Left lung (tissue), 10 donors: ENCODE data around the gene RAB7B. TPM values are rescaled to one million over a fixed set of nuclear protein-coding genes. Genes with fewer than 3 reads are reported as not detected.

Experiments
- ATAC-seq: fragments of 200-7000 bp; cut with Tn5 transposase; one replicate; pipeline ENCODE4 v1.9.1; 2020; ENCODE audit warnings: moderate library complexity
- DNase-seq, 4 donors: peaks; one replicate each; pipeline ENCODE4 v3.0.0-alpha.2; 2013 to 2020
- H3K27ac ChIP-seq, 2 donors: fragments of 200-600 bp; sonication (generic) in 1 of 2; one replicate each; pipeline versions ENCODE4 v1.5.0 to v1.8.0; 2020 to 2021
- H3K27me3 ChIP-seq, 2 donors: fragments of 200-600 bp; sonication (generic) in 1 of 2; one replicate each; pipeline versions ENCODE4 v1.5.0 to v1.8.0; 2020 to 2021
- H3K36me3 ChIP-seq, 2 donors: fragments of 200-600 bp; sonication (generic) in 1 of 2; one replicate each; pipeline versions ENCODE4 v1.5.0 to v1.8.0; 2020 to 2021
- H3K4me1 ChIP-seq, 2 donors: fragments of 200-600 bp; one replicate each; pipeline ENCODE4 v1.8.0; 2021
- H3K4me3 ChIP-seq, 2 donors: fragments of 200-600 bp; sonication (generic) in 1 of 2; one replicate each; pipeline versions ENCODE4 v1.5.0 to v1.8.0; 2020 to 2021; ENCODE audit warnings: mild to moderate bottlenecking in 1 of 2
- H3K9me3 ChIP-seq, 2 donors: fragments of 200-600 bp; sonication (generic) in 1 of 2; one replicate each; pipeline versions ENCODE4 v1.5.0 to v1.8.0; 2020 to 2021
- intact Hi-C, 2 donors: fragments of 100-400 bp; cut with DNase I; formaldehyde crosslinking; loops; one replicate each; pipeline versions ENCODE4 v1.11.2 to v1.14.2; 2022
- polyA plus RNA-seq, 6 donors: library from polyadenylated mRNA; unstranded; fragments of 120-200 nt; gene quantifications; one replicate each; pipeline ENCODE4 v1.2.1, GENCODE V29; 2013; ENCODE audit not compliant: insufficient read length in 6 of 6
- total RNA-seq, 2 donors: library from RNA; stranded (reverse); fragmentation: NEBNext Ultra II Directional; extraction: Animal tissue kit (Norgen Biotek cat#: 25700); gene quantifications; one replicate each; pipeline ENCODE4 v1.2.1, GENCODE V29; 2021
- TF ChIP-seq, protein P1 (sequence below), 2 donors: fragments of 200-600 bp; sonication (generic) in 1 of 2; IDR thresholded peaks; one replicate each; pipeline versions ENCODE4 v1.5.0 to v1.8.0; 2021; ENCODE audit warnings: antibody characterized with exemption in 2 of 2
- donor health status: DM: no; HTN: yes; CAD: no.
- donor health status: DM: no; HTN: no; CAD: no.

The RAB7B gene
- total and polyA plus RNA-seq, 8 donors = 3.2 to 14.2 (median 4.0) TPM

DNA sequence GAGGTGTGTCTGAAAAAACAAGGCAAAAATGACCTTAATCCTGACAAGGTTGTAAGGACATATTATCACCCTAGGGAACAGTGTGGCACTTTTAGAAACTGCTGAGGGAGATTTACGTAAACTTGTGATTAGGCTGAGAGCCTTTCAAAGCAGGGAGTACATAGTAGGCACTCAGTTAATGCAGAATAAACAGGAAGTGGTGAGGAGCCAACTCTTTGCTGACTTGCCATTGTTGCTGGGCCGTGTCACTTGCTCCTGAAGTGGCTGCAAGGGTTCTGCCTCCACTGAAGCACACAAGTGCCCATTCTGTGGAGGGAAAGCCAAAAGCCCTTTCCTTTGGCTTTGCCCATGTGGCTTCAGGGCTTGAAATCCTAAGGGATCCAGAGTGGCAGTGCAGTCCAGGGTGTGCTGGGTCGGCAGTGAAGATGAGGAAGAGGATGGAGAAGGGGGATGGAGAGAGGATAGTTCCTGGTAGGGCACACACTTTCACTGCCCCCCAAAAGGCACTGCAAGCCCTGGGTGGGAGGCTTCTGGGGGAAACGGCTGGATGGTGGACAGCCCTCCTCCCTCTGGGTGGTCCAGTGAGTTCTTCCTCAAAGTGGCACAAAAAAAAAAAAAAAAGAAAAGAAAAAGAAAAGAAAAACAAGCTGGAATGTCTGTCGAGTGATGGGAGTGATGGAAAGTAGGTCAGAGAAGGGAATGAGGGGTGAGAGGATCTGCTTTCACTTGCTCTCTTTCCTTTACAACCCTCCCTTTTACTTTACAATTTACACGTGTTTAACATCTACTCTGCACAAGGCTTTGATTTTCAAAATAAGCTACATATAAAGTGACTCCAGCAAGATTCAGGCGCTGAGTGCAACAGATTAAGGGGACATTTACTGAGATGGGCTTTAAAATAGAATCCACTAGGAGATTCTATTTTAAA is 36.1 kb upstream of the RAB7B start:
- H3K4me3 ChIP-seq = no peak overlapping the region
- peaks cover 0 to 8% of the 10 kb centered on the region in 2 donors for H3K4me1 ChIP-seq
- intact Hi-C loops = no loop called here
- no peaks in the 10 kb centered on the region for H3K9me3 ChIP-seq
- H3K36me3 ChIP-seq = no peaks in the 10 kb centered on the region
- DNase-seq (no peak), ATAC-seq (peak; percentile 29)
- no peak overlapping the region for H3K27ac ChIP-seq
- TF ChIP-seq, protein P1, sequence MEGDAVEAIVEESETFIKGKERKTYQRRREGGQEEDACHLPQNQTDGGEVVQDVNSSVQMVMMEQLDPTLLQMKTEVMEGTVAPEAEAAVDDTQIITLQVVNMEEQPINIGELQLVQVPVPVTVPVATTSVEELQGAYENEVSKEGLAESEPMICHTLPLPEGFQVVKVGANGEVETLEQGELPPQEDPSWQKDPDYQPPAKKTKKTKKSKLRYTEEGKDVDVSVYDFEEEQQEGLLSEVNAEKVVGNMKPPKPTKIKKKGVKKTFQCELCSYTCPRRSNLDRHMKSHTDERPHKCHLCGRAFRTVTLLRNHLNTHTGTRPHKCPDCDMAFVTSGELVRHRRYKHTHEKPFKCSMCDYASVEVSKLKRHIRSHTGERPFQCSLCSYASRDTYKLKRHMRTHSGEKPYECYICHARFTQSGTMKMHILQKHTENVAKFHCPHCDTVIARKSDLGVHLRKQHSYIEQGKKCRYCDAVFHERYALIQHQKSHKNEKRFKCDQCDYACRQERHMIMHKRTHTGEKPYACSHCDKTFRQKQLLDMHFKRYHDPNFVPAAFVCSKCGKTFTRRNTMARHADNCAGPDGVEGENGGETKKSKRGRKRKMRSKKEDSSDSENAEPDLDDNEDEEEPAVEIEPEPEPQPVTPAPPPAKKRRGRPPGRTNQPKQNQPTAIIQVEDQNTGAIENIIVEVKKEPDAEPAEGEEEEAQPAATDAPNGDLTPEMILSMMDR (IDR thresholded peaks at IDR 0.05) = no peak
- peaks cover 0 to 5% of the 10 kb centered on the region in 2 donors for H3K27me3 ChIP-seq

DNA sequence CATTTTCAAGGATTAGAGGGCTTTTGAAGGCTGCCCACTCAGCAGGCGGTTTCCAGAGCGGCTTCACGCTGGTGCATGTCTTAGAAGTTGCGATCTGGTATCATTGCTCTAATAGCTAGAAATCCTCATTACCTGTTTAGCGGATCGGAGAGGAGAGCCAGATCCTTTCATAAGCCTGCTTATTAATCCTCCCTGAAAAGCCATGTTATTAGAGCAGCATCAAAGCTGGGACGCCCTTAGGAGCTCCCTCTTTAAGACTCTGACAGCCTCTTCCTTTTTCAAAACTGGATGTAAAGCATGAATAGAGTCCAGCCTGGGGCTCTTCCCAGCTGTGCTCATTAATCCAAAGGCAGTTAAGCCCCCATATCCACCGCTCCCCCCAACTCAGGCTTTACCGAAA is 34.4 kb upstream of the RAB7B start:
- no peaks in the 10 kb centered on the region for H3K36me3 ChIP-seq
- H3K9me3 ChIP-seq = no peaks in the 10 kb centered on the region
- H3K4me1 ChIP-seq = peaks cover 0 to 8% of the 10 kb centered on the region in 2 donors
- no peak for ATAC-seq
- TF ChIP-seq, protein P1 (IDR thresholded peaks at IDR 0.05) = no peak
- no peak overlapping the region for H3K4me3 ChIP-seq
- DNase-seq = no peak
- H3K27me3 ChIP-seq = peaks cover 0 to 5% of the 10 kb centered on the region in 2 donors
- intact Hi-C loops = no loop called here
- H3K27ac ChIP-seq = no peak overlapping the region

DNA sequence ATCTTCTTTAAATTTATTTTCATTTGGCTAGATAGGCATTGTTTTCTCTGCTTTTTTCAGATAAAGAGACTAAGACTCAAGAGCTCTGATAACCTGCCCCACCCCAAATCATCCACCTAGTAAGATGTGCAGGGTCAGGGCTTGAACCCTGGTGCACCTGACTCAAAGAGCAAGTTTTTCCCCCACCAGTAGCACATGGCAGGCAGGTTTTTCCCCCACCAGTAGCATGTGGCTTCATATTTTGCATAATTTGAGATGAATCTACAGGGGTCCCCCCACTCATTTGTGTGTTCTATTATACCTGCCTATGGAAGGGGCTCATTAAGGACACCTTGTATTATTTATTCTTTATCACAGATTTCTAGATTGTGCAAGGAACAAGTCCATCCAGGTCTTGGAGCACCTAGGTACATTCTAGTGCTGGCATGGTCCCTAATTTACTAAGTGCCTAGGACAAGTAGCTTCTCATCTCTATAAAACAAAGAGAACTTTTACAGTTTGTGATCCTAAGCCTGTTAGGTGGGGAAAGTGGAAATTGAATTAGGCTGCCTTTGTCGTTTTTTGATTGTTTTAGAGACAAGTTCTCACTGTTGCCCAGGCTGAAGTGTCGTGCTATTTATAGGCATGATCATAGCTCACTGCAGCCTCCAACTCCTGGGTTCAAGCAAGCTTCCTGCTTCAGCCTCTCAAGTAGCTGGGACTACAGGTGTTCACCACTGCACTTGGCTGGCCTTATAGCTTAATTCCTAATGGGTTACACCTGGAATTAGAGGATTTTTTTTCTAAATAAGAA is 33.7 kb upstream of the RAB7B start:
- DNase-seq = no peak
- H3K27me3 ChIP-seq = peaks cover 0 to 5% of the 10 kb centered on the region in 2 donors
- intact Hi-C loops = no loop called here

DNA sequence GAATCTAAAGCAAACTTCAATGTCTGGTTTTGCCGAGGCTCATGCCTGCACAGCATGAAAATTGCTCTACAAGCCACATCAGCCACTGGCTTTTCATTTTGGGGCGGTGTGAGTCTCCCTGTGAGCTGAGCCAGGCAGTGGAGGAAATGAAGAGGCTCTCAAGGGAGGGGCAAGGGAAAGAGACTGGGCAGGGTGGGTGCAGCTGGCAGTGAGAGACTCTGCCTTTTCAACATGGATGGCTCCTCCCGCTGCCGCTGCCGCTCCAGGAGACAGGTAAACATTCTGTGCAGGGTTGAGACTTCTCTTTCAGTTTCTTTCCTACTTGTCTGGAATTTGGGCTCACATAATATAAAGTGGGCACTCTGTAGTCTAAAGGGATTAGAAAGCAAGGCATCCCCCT is 31.8 kb upstream of the RAB7B start:
- intact Hi-C loops = no loop called here
- ATAC-seq = peak; percentile 58
- peak in 1 of 4 donors; percentile 49 for DNase-seq
- peak overlapping the region in 1 of 2 donors; percentile 41 for H3K27ac ChIP-seq
- H3K36me3 ChIP-seq = no peaks in the 10 kb centered on the region
- H3K4me3 ChIP-seq = no peak overlapping the region
- no peaks in the 10 kb centered on the region for H3K9me3 ChIP-seq
- TF ChIP-seq, protein P1 (IDR thresholded peaks at IDR 0.05) = no peak
- peaks cover 0 to 5% of the 10 kb centered on the region in 2 donors for H3K27me3 ChIP-seq
- peaks cover 0 to 17% of the 10 kb centered on the region in 2 donors for H3K4me1 ChIP-seq

More for the DNA sequence above, 33.7 kb upstream of the RAB7B start:
- TF ChIP-seq, protein P1 (IDR thresholded peaks at IDR 0.05) = no peak
- Histone ChIP-seq H3K9me3 (no peaks in the 10 kb centered on the region), H3K36me3 (no peaks in the 10 kb centered on the region), H3K4me1 (peaks cover 0 to 8% of the 10 kb centered on the region in 2 donors), H3K4me3 (no peak overlapping the region), H3K27ac (no peak overlapping the region)
- peak; percentile 66 for ATAC-seq
